ENCODE measurements around the gene CLK4. TPM values are rescaled to one million over a fixed set of nuclear protein-coding genes. Genes with fewer than 3 reads are reported as not detected.

CLK4 gene
- total RNA-seq, 2 donors from 2014 or later = 22.1 to 67.2 TPM

- Histone ChIP-seq H3K27me3 (replicated peaks; ENCODE audit: insufficient read depth) (no peaks in the 10 kb centered on the region), H3K9me3 (peaks cover 2% of the 10 kb centered on the region), H3K4me3 (no peak overlapping the region), H3K36me3 (no peaks in the 10 kb centered on the region), H3K27ac (no peak overlapping the region), H3K4me1 (ENCODE audit: control insufficient read depth in 1 of 2, low read depth in 2 of 2) (no peaks in the 10 kb centered on the region)
- ATAC-seq (ENCODE audit: insufficient number of reproducible peaks, low FRiP score, low read depth) = no peak
- TF ChIP-seq CTCF (IDR thresholded peaks at IDR 0.05) = no peak
- no peak for DNase-seq (ENCODE audit: low spot score)
Measured at GRCh38 chr5:178637356-178638074, 10.7 kb upstream of the CLK4 start.

DNA sequence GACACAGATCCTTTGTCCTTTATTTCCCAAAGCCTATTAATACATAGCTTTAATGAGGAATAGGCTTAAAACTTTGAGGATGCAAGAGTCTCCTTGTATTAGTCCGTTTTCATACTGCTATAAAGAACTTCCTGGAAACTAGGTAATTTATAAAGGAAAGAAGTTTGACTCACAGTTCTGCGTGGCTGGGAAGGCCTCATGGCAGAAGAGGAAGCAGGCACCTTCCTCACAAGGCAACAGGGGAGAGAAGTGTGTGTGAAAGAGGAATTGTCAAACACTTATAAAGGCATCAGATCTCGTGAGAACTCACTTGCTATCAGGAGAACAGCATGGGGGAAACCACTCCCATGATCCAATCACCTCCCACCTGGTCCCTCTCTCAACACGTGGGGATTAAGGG, 5.4 kb upstream of the CLK4 start:
- Histone ChIP-seq H3K4me3 (no peak overlapping the region), H3K9me3 (no peaks in the 10 kb centered on the region), H3K36me3 (no peaks in the 10 kb centered on the region), H3K27me3 (replicated peaks; ENCODE audit: insufficient read depth) (no peaks in the 10 kb centered on the region), H3K4me1 (ENCODE audit: control insufficient read depth in 1 of 2, low read depth in 2 of 2) (no peaks in the 10 kb centered on the region), H3K27ac (no peak overlapping the region)
- TF ChIP-seq CTCF (IDR thresholded peaks at IDR 0.05) = no peak
- DNase-seq (ENCODE audit: low spot score) (no peak), ATAC-seq (ENCODE audit: insufficient number of reproducible peaks, low FRiP score, low read depth) (no peak)

- Histone ChIP-seq H3K27ac (no peak overlapping the region), H3K36me3 (no peaks in the 10 kb centered on the region), H3K4me1 (ENCODE audit: control insufficient read depth in 1 of 2, low read depth in 2 of 2) (no peaks in the 10 kb centered on the region), H3K27me3 (replicated peaks; ENCODE audit: insufficient read depth) (no peaks in the 10 kb centered on the region), H3K4me3 (no peak overlapping the region), H3K9me3 (no peaks in the 10 kb centered on the region)
- TF ChIP-seq CTCF (IDR thresholded peaks at IDR 0.05) = no peak
- no peak for ATAC-seq (ENCODE audit: insufficient number of reproducible peaks, low FRiP score, low read depth)
- no peak for DNase-seq (ENCODE audit: low spot score)
Measured at GRCh38 chr5:178630951-178631350, 4.1 kb upstream of the CLK4 start.

DNA sequence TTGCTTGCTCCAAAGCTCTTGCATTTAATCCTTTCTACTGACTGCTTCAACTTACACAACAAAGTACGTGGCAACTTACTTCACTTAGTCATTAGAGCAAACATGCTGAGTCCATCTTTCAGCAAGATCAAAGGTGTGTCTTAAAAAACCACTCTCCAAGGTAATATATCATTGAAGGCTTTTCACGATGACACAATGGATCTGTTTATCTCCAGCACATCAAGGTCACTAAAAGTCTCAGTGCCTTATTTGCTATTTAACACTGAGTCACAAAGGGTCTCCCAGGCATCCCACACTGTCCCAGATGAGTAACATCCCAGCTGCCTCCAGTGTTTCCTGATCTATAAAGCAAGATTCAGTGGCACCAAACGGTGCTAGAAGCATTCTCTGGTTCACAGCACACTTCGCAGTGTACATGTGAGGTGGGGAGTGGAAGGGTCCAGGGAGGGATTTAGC, 3.7 kb upstream of the CLK4 start:
- Histone ChIP-seq H3K4me3 (no peak overlapping the region), H3K27ac (no peak overlapping the region), H3K27me3 (replicated peaks; ENCODE audit: insufficient read depth) (no peaks in the 10 kb centered on the region), H3K4me1 (ENCODE audit: control insufficient read depth in 1 of 2, low read depth in 2 of 2) (no peaks in the 10 kb centered on the region), H3K36me3 (no peaks in the 10 kb centered on the region), H3K9me3 (no peaks in the 10 kb centered on the region)
- no peak for TF ChIP-seq CTCF (IDR thresholded peaks at IDR 0.05)
- ATAC-seq (ENCODE audit: insufficient number of reproducible peaks, low FRiP score, low read depth) (no peak), DNase-seq (ENCODE audit: low spot score) (no peak)

- Histone ChIP-seq H3K4me1 (ENCODE audit: control insufficient read depth in 1 of 2, low read depth in 2 of 2) (peaks cover 25 to 30% of the 10 kb centered on the region in 2 donors), H3K27me3 (replicated peaks; ENCODE audit: insufficient read depth) (no peaks in the 10 kb centered on the region), H3K9me3 (no peaks in the 10 kb centered on the region), H3K27ac (peak overlapping the region in 1 of 2 donors; percentile 56), H3K4me3 (peak overlapping the region; percentile 95), H3K36me3 (peaks cover 5% of the 10 kb centered on the region)
- ATAC-seq (ENCODE audit: insufficient number of reproducible peaks, low FRiP score, low read depth) (no peak), DNase-seq (ENCODE audit: low spot score) (no peak)
- no peak for TF ChIP-seq CTCF (IDR thresholded peaks at IDR 0.05)
Measured at GRCh38 chr5:178627259-178627598, 379 bp upstream of the CLK4 start.
